HK-2 (cell line): ENCODE data around the gene PIP5KL1.

Experiments used
- DNase-seq: peaks from one replicate; pipeline ENCODE4 v3.0.0-alpha.2; 2018; ENCODE audit not compliant: unreplicated experiment

Gene PIP5KL1

GRCh38 chr9:127931092-127931881 lies 710 bp upstream of the PIP5KL1 start:
- peak; percentile 81 for DNase-seq

GRCh38 chr9:127929625-127929979 lies 975 bp downstream of the PIP5KL1 start:
- DNase-seq = no peak

GRCh38 chr9:127928676-127929624 lies 1.6 kb downstream of the PIP5KL1 start:
- DNase-seq = no peak

GRCh38 chr9:127927988-127928675 lies 2.4 kb downstream of the PIP5KL1 start:
- DNase-seq = no peak

- no peak for DNase-seq
Observed at GRCh38 chr9:127927201-127927987, 3.2 kb downstream of the PIP5KL1 start.

GRCh38 chr9:127926906-127927200 lies 3.7 kb downstream of the PIP5KL1 start:
- DNase-seq = no peak

- DNase-seq = no peak
Observed at GRCh38 chr9:127925959-127926905, 4.3 kb downstream of the PIP5KL1 start.

- no peak for DNase-seq
Observed at GRCh38 chr9:127924736-127925444, 5.7 kb downstream of the PIP5KL1 start.

GRCh38 chr9:127923771-127924170 lies 6.8 kb downstream of the PIP5KL1 start:
- peak; percentile 73 for DNase-seq

- DNase-seq = no peak
Observed at GRCh38 chr9:127923046-127923445, 7.5 kb downstream of the PIP5KL1 start.

GRCh38 chr9:127921557-127922120 lies 8.9 kb downstream of the PIP5KL1 start:
- DNase-seq = peak; percentile 69

GRCh38 chr9:127920794-127921193 lies 9.8 kb downstream of the PIP5KL1 start:
- no peak for DNase-seq

- DNase-seq = peak; percentile 95
Observed at GRCh38 chr9:127919253-127919815, 11.2 kb downstream of the PIP5KL1 start.

- DNase-seq = no peak
Observed at GRCh38 chr9:127918183-127919107, 12.1 kb downstream of the PIP5KL1 start.

GRCh38 chr9:127917603-127918002 lies 13.0 kb downstream of the PIP5KL1 start:
- no peak for DNase-seq

- peak; percentile 97 for DNase-seq
Observed at GRCh38 chr9:127916720-127917581, 13.6 kb downstream of the PIP5KL1 start, which contains the start of gene ST6GALNAC4. ST6GALNAC4 (minus strand) TSS chr9:127917041; CDS start chr9:127916419, 622 bp downstream.
